GM19351 (cell line): Measurements from ENCODE around the gene ATP5IF1.

ENCODE experiments used
- ATAC-seq: cut with Tn5 transposase; IDR thresholded peaks from one replicate; pipeline ENCODE4 v1.9.1; 2021; ENCODE audit warnings: mild to moderate bottlenecking, moderate library complexity; ENCODE audit not compliant: unreplicated experiment

ATP5IF1 gene

DNA sequence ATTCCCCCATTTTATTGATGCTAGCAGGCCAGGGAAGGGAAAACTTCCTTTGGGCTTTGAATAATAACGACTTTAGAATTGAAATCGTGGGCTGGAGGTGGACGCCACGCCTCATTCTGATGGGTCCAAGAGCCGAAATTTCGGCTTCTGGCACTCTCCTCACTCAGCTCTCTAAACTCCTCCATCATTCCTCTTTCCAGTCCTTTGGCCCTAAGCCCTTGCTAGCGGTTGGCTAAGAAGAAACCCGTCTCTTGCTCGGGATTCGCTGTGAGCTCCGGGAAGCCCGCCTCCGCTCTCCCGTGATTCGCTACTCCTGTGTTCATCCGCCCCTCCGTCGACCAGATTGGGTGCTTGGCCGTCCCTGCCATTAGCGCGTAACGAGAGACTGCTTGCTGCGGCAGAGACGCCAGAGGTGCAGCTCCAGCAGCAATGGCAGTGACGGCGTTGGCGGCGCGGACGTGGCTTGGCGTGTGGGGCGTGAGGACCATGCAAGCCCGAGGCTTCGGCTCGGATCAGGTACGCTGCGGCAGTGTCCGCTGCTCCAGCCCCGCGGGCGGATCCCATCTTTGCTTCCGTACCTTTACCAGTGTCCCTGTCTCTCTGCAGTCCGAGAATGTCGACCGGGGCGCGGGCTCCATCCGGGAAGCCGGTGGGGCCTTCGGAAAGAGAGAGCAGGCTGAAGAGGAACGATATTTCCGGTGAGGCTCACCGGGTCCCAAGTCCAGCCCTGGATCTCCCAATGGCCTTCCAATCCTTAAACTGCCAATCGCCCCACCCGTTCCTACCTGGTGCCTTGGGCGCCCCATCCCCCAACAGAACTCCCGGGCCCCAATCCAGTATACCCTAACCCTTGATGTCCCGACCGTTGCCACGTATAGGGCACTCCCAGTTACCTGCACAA lies at the start of gene ATP5IF1:
Gene ATP5IF1 (plus strand): TSS at position 370 of the 901 bp plus-strand sequence. CDS start 60 bp downstream, at position 430.
- peak; percentile 81 for ATAC-seq

DNA sequence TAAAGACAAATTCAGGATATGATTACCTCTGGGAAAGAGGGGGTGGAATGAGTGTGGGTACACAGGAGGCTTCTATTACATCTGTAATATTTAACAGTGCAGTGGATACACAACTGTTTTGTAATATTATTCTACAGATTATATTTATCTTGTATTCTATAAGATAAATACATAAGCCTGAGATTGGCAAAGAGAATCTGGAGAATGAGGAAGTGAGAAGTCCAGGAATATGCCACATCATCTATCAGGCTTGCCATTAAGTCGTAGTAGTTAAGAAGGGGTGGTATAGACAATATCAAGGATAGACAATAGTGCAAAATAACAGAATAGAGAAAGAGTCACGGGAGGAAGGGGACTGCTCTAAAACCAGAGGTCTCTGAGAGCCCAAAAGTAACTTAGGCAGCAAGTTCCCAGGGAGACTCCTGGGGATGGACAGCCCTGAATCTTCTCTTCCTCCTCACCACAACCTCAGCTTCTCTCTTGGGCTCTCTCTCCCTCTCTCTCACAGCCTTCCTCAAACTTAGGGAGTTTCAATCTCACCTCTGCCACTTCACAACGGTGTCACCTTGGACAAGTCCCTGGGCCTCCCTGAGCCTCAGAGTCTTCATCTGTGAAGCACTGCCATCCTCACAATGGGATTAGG lies 45.5 kb upstream of the ATP5IF1 start:
- no peak for ATAC-seq

DNA sequence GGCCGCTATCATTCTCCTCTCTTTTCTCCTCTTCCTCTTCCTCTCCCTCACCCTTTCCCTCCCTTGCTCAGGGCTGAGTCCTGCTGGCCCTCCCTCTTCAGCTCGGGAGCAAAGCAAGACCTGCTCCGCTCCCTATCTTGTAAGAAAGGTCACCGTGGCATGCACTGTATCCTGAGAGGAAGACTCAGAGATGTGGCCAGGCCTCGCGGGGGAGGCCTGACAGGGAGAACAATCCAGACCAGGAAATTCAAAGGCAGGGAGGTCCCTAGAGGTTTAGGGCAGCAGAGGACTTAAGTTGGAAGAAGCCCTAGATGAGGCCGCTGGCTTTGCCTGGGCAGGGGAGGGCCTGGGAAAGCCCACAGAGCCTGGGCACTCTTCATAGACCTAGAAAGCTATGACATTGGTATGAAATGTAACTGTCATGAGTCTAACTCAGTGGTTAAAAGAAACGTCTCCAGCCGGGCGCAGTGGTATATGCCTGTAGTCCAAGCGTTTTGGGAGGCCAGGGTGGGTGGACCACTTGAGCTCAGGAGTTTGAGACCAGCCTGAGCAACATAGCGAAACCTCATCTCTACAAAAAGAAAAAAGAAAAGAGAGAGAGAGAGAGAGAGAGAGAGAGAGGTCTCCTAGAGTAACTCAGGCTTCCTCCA lies 44.8 kb upstream of the ATP5IF1 start:
- no peak for ATAC-seq

DNA sequence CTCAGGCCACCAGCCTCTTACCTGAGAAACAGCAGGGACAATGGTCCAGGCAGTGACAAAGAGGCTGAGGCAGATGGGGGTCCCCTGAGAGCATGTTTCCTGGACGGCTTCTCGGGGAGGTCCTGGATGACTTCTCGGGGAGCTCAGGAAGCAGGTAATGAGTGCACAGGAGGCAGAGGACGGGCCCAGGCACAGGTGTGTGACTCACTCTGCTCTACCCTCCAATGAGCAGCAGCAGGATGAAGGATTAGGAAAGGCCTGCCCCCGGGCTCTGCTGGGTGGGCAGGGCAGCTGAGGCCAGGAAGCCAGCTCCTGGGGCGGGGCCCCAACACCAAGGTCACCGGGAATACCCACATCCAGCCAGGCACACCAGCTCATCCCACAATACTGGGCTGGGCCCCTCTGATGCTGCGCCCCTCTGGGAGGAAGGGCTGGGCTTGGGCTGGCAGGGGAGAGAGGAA lies 42.2 kb upstream of the ATP5IF1 start:
- ATAC-seq = no peak

DNA sequence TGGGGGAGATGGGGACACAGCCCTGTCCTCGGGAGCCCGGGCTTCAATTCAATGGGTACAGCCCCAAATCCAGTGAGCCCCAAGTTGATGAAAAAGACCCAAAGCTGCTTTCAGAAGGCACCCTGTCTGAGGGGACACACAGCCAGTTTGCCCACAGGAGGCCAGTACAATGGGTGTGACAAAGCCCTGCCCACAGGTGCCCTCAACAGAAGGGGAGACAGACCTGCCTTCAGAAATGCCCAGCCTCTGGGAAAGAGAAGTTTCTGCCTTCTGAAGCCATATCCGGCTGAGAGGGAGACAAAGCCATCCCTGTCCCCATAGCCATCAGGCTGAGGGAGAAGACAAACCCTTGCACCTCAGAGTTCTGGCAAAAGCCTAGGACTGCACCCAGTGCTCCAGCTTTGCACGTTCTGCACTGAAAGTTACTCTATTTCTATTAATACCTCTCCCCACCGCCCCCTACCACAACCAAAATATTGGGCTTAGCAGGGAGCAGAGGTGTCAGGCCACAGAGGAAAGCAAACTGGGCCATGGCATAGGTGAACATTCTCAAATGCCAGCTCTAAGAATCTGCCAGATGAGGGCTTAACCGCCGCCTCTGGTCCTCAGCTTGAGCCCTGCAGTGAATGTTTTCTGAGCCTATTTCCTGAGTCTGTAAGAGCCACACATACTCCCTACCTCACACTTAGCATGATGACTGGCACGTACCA lies 41.4 kb upstream of the ATP5IF1 start:
- ATAC-seq = no peak

DNA sequence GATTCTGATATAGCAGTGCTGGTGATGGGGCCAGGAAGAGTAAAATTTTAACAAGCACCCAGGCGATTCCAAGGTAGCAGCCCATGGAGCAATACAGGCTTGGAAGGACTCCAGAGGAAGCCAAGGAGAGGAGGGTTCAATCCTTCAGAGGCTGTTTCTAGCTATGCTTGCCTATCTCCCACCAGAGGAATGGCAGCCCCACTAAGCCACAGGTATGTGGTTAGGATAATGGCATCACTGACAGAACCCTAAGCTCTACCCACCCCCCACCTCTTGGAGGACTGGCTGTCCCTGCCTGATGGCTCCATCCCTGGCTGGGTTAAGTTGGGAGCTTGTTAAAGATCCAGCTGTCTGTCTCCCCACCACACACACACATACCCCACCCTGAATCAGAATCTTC lies 40.1 kb upstream of the ATP5IF1 start:
- ATAC-seq = no peak

DNA sequence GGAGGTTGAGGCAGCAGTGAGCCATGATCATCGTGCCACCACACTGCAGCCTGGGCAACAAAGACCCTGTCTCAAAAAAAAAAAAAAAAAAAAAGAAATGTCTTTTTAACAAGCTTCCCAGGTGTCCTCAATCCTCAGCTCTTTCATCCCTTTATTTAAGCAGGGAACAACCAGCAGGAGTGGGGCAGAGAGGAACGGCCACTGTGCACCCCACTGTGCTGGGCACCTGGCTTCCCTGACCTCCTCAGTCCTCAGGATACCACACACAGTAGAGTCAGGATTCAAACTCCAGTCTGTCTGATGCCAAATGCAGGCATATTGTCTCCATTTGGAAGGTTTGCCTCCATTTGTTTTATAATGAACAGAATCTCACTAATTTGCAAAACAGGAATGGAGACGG lies 39.6 kb upstream of the ATP5IF1 start:
- no peak for ATAC-seq

DNA sequence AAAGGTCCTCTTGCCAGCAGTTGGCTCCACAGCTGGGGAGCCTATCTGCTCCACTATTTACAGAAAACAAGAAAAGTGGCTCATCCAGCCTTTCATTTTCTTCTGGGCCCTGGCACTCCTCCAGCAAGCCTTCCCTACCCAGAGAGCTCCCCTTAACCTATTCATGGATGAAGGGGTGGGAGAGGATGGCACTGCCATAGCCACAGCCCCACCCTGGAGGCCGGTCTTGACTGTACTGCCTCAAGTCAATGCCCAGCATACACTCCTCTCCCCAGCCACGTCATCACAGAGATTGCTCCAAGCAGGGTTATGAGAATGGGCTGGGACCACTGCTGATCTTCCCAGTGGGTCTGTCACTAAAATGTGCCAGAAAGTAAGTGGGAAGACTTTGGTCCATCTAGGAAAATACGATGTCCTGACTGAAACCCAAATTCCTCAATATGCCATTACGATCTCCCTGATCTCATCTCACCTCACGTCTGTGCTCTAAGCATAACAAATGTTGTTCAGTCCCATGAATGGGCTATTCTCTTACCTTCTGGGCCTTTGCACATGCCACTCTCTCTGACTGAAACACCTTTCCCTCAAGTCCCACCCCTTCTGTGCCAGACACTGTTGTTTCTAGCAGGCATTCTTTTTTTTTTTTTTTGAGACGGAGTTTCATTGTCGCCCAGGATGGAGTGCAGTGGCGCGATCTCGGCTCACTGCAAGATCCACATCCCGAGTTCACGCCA lies 38.1 kb upstream of the ATP5IF1 start:
- no peak for ATAC-seq

DNA sequence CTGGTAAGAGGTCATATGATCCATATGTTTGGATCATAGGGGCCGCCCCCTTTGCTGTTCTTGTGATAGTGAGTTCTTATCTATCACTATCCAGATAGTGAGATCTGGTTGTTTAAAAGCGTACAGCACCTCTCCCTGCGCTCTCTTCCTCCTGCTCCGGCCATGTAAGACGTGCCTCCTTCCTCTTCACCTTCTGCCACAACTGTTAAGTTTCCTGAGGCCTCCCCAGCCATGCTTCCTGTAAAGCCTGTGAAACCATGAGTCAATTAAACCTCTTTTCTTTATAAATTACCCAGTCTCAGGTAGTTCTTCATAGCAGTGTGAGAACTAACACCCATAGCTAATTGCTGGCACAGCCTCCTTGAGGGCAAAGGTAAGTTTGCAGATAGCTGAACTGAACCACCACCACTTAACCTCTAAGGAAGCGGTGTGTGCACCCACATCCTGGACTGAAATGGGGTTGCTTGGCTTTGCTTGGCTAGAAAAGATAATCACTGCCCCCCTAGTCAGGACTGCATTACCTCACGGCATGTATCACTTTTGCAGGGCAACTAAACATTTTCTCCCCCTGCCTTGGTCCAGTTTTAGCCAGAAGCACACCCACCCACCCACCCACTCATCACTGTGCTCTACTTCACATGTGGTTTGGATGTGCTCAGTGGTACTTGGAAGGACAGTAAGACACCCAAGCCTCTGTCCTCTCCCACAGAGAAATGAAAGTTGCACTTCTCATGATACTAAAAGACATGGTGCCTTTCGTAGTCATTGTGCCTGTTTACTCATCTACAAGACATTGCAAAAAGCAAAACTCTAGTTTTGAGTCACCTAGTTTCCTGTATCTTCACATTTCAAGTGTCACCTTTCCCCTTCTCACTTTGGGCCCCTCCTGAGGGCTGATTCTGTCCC lies 36.3 kb upstream of the ATP5IF1 start:
- ATAC-seq = peak; percentile 82

DNA sequence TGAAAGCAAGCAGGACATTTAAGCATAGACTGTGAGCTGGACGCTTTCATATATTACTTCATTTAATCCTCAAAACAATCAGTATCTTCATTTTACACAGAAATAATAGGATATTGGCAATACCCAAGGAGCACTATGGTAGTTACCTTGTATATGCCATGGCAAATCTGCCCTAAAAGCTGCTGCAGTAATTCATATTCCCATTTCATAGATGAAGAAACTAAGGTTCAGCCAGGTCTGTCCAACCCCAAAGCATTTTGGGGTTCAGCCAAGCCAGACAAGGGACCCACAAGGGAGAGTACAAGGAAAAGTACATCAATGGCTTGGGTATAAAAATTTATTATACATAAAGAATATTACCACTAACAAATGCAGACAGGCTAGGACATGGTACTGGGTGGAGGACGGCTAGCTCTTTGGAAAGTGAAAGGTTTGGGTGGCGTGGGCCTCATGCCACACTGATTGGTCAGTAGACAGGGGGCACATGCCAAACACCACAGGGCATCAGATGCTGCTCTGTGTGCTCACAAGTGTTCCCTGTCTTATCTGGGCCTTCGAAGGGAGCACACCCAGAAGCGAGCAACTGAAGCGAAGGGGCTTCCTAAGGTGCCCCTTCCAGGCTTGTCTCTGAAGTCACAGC lies 35.6 kb upstream of the ATP5IF1 start:
- ATAC-seq = no peak

DNA sequence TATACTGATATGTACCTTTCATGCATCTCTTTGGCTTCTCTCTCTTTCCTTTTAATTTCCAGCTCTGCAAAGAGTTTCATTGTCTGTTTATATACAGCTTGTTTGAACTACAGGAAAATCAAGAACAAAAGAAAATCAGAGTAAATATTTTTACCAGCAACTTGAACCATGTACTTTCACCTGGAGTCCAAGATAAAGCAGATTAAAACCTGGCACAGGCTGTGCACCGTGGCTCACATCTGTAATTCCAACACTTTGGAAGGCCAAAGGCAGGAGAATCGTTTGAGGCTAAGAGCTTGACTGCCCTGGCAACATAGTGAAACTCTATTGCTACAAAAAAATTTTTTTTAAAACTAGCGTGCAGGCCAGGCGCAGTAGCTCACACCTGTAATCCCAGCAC lies 30.7 kb upstream of the ATP5IF1 start:
- no peak for ATAC-seq

DNA sequence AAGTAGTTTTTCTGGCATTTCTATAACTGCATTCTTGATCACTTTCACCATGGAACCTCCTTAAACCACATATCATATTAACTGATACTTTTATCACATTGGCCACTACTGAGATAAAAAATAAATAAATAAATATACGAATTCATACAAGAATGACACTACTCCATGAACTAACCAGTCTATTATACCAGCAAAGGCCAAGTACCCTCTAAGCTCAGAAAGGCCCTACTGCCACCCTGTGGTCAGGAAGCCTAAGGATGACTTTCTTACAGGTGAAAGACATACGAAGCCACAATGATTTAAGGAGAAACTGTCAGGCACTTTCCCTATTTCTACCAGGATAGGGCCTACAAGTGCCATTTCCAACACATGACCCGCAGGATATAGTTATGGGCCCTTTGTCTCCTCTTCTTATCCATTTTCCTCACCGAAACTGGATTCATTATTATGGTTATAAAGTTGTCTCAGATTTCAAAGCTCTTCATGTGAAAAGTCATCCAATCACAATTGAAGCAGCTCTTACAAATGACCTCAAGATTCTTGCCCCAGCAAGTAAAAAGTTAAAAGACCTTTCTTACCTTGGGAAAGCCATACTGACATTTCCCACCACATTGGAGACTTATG lies 27.0 kb upstream of the ATP5IF1 start:
- no peak for ATAC-seq

DNA sequence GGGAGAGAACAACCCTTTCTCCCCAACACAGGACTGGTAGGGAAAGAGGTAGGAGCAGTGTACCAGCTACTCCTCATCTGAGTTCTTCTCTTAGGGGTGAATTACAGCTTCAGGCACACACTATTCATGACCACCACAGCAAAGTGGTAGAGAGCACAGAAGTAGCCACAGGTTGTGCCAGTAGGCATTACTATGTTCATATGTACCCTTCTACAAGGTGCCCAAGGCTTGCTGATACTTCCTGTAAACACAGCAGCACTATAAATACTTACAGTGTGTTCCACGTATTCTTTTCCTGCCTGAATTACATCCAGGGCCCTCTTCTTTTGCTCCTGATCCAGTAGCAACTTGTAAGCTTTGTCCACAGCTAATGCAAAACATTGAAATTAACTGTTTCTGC lies 26.2 kb upstream of the ATP5IF1 start:
- ATAC-seq = no peak

DNA sequence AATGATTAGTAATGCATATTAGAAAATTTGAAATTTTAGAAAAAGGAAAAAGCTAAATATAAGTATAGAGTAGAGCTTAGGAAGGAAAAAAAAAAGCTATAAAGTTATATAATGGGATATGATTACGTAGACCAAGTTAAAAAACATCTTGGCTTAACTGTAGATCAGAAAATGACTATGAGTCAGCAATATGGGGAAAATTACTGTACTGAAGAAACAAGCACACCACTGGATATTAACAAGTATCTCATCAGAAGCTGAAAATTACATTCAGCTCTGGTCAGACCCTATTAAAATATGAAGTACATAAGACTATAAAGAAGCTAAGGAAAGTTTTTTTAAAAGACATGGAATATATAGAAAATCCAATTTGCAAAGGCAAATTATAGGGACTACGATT lies 22.6 kb upstream of the ATP5IF1 start:
- no peak for ATAC-seq

DNA sequence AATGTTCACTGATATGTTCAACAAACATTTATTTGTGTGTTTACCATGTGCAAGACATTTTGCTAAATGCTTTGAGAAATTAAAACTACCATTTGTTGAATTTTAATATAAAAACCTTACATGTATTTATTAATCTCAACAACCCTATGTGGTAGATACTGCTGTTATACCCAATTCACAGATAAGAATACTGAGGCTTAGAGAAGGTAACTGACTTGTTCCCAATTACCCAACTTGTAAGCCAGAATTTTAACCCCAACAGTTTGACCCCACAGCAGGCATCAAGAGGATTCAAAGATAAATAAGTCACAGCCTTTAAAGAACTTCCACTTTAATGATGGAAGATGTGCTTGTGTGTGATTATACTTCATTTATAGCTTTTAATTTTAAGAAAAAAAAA lies 6.8 kb upstream of the ATP5IF1 start:
- no peak for ATAC-seq

DNA sequence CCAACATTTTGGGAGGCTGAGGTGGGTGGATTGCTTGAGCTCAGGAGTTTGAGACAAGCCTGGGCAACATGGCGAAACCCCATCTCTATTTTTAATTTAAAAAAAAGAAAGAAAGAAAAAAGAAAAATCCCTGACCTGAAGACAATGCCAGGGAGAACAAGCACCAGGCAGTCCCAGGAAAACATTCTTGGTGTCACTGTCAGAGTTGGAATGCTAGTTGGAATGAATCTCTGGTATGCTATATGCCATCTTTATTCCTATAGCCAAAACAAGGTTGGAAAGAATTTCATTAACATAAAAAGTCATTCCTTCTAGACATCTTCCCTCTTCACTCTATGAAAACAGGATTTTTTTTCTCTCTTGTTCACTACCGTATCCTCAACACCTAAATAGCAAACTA lies 5.9 kb upstream of the ATP5IF1 start:
- ATAC-seq = no peak

DNA sequence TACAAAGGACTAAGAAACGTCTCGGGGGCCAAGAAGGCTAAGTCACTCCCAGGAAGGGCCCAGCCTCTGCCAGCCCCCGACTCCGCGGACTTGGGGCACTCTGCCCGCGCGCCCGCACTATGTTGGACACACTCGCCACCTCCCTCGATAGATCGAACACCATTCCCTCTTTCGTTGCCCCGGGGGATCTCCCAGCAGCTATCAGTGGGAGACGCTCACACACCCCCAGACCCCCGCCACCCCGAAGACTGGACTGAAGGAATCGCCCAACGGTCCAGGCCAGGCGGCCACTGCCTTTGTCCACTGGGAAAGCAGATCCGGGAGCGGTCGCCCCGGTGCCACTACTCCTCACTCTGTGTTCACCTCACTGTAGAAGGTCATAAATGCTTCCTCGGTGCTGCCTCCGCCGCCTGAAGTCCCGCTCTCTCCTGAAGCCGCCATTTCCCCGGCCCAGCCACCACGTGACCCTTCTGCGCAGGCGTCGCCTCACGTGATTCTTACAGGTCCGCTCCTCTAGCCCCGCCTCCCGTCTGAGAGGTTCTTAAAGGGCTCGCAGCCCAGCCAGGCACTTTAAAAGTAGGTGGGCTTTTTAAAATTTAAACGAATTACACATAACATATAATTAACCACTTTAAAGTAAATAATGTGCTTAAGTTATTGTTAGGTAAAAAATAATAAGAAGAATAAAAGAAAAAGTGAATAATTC lies 3.2 kb upstream of the ATP5IF1 start, which contains the start of gene DNAJC8:
Gene DNAJC8 (minus strand): TSS at position 472 of the 706 bp plus-strand sequence. CDS start 31 bp downstream, at position 441.
- ATAC-seq = peak; percentile 63

DNA sequence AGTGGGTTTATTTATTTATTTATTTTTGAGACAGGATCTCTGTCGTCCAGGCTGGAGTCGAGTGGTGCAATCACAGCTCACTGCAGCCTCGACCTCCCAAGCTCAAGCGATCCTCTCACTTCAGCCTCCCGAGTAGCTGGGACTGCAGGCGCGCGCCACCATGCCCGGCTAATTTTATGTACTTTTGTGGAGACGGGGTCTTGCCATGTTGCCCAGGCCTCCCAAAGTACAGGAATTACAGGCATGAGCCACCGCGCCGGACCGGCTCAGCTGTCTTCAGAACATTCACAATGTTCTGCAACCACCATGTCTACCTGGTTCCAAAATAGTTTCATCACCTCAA lies 2.7 kb upstream of the ATP5IF1 start:
- no peak for ATAC-seq
